HG03135 (cell line): ENCODE data around the gene NPTXR.

Experiments
- ATAC-seq: cut with Tn5 transposase; IDR thresholded peaks from one replicate; pipeline ENCODE4 v1.9.1; 2021; ENCODE audit warnings: mild to moderate bottlenecking, moderate library complexity; ENCODE audit not compliant: unreplicated experiment

Gene NPTXR

DNA sequence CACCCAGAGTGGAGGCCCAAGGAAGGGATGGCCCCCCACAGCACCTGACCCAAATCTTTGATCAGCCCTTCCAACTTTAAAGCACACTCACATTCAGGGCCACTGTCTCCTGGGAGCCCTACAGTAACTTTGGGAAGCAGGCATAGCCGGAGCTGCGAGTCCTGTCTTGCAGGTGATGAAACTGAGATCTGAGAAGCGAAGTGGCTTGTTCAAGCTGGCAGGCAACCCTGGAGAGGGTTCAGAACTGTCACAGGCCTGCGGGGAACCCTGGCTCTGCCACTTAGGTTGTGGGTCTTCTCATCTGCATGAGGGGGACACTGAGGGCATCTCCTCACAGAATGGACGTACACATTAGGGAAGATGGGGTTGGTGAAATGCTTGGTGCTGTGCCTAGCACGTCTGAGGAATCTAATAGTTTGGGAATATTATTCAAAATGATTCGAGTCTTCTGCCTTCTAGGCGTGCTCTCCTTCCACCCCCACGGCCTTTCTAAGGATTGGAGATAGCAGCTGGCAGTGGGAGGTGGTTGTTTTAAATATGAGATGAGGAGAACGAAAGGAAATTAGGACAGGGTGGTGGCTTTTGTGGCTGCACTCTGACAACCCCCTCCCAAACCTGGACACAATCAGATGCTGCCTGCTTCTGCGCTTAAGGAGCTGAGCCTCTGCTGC lies 69.2 kb downstream of the NPTXR start:
- ATAC-seq, result no peak

DNA sequence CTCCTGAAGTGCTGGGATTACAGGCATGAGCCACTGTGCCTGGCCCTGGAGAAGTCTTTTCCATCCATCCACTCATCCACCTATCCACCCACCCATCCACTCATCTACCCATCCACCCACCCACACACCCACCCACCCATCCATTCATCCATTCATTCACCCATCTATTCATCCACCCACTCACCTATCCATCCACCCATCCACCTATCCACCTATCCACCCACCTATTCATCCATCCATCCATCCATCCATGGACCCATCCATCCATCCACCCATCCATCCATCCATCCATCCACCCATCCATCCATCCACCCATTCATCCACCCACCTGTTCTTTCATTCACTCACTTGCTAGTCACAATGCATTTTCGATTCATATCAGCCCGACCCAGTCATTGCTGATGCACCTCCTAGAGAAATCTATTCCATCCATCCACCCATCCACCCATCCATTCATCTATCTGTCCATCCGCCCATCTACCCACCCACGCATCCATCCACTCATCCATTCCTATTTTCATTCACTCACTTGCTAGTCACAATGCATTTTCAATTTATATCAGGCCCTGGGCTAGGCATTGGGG lies 70.4 kb downstream of the NPTXR start:
- no peak for ATAC-seq

DNA sequence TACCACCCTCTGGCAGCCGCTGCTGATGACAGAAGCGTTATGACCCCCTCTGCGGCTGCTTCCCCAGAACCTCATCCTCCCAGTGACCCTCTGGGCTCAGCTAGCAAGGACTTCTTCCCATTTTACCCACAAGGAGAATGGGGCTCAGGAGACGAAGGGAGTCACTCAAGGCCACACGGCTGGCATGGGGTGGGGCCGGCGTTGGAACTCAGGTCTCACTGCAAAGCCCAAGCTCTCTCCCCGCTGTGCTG lies 71.3 kb downstream of the NPTXR start:
- ATAC-seq, result no peak

DNA sequence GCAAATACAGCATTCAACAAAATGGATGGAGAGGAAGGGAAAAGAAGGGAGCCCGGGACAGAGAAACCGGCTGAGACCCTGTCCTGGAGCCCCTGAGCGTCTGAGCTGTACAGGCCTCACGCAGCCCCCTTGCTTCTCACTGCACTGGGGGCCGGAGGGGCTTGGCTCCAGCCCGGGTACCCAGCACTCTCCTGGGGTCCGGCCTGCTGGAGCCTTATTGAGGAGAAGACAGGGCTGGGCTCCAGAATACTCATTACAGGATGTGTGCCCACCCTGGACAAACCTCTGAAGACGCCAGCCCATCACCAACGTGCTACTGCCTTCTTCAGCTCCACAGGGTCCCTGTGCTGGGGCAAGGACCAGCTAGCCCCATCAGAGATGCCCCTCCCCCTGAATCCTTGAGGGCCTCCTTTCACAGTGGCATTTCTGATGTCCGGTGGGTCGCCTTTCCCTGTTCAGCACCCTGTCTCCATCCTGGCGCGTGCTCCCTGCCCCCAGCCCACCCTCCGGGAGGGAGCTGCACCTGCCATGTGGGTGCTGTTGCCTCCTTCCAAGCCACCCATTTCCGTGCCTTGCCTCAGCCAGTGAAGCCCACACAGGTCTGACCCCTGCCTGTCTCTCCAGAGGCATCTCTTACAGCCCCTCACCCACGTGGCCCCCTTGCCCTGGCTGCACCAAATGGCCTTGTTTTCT lies 73.4 kb downstream of the NPTXR start:
- no peak for ATAC-seq
